Trophoblast cell (in vitro differentiated cells and primary cell): Measurements from ENCODE around the gene SRA1.

Experiments
- DNase-seq, 2 donors: peaks; one replicate each; pipeline ENCODE4 v3.0.0-alpha.2; 2016
- H2AFZ ChIP-seq: 2 replicates; pipeline ENCODE4 v1.6.1; 2013; ENCODE audit warnings: low read length, moderate library complexity, mild to moderate bottlenecking; ENCODE audit not compliant: insufficient read depth, poor library complexity
- H2AK5ac ChIP-seq: 2 replicates; pipeline ENCODE4 v1.6.1; 2013; ENCODE audit warnings: mild to moderate bottlenecking, low read length
- H2BK120ac ChIP-seq: 2 replicates; pipeline ENCODE4 v1.6.1; 2013; ENCODE audit warnings: low read length, mild to moderate bottlenecking, moderate library complexity; ENCODE audit not compliant: insufficient read depth, poor library complexity
- H2BK12ac ChIP-seq: 2 replicates; pipeline ENCODE4 v1.6.1; 2013; ENCODE audit warnings: mild to moderate bottlenecking, low read length, moderate library complexity
- H2BK5ac ChIP-seq: 2 replicates; pipeline ENCODE4 v1.6.1; 2013; ENCODE audit warnings: low read length, low read depth, moderate library complexity, mild to moderate bottlenecking; ENCODE audit not compliant: poor library complexity
- H3K14ac ChIP-seq: 2 replicates; pipeline ENCODE4 v1.6.1; 2013; ENCODE audit warnings: mild to moderate bottlenecking, low read length
- H3K18ac ChIP-seq: 2 replicates; pipeline ENCODE4 v1.6.1; 2013; ENCODE audit warnings: mild to moderate bottlenecking, low read length
- H3K23ac ChIP-seq: 2 replicates; pipeline ENCODE4 v1.6.1; 2013; ENCODE audit warnings: low read length
- H3K27ac ChIP-seq: 2 replicates; pipeline ENCODE4 v1.5.1; 2013; ENCODE audit warnings: low read depth, mild to moderate bottlenecking, inconsistent platforms, low read length, moderate library complexity
- H3K27me3 ChIP-seq: 2 replicates; pipeline ENCODE4 v1.6.1; 2013; ENCODE audit warnings: inconsistent platforms, mild to moderate bottlenecking, low read length, moderate library complexity; ENCODE audit not compliant: insufficient read depth
- H3K36me3 ChIP-seq, 2 experiments: 1 replicate in 1 of 2; 2 replicates in 1 of 2; pipeline ENCODE4 v1.6.1; 2013; ENCODE audit warnings: low read length in 2 of 2, mild to moderate bottlenecking in 2 of 2, moderate library complexity in 1 of 2; ENCODE audit not compliant: insufficient read depth in 2 of 2, control insufficient read depth in 1 of 2
- H3K4ac ChIP-seq: 2 replicates; pipeline ENCODE4 v1.6.1; 2013; ENCODE audit warnings: low read depth, mild to moderate bottlenecking, low read length, moderate library complexity
- H3K4me1 ChIP-seq, 2 experiments: 1 replicate in 1 of 2; 2 replicates in 1 of 2; pipeline ENCODE4 v1.6.1; 2013; ENCODE audit warnings: low read length in 2 of 2, mild to moderate bottlenecking in 2 of 2, moderate library complexity in 1 of 2; ENCODE audit not compliant: insufficient read depth in 2 of 2, control insufficient read depth in 1 of 2
- H3K4me2 ChIP-seq: 2 replicates; pipeline ENCODE4 v1.6.1; 2013; ENCODE audit warnings: inconsistent platforms, mild to moderate bottlenecking, low read length, moderate library complexity
- H3K4me3 ChIP-seq: 2 replicates; pipeline ENCODE4 v1.5.1; 2013; ENCODE audit warnings: mild to moderate bottlenecking, low read depth, low read length, inconsistent platforms
- H3K79me1 ChIP-seq: one replicate; pipeline ENCODE4 v1.6.1; 2013; ENCODE audit warnings: low read length
- H3K79me2 ChIP-seq: 2 replicates; pipeline ENCODE4 v1.6.1; 2013; ENCODE audit warnings: low read length, mild to moderate bottlenecking; ENCODE audit not compliant: control insufficient read depth, insufficient read depth, poor library complexity
- H3K9ac ChIP-seq: 2 replicates; pipeline ENCODE4 v1.6.1; 2013; ENCODE audit warnings: mild to moderate bottlenecking, low read length
- H3K9me3 ChIP-seq: 2 replicates; pipeline ENCODE4 v1.6.1; 2013; ENCODE audit warnings: low read depth, mild to moderate bottlenecking, control low read depth, inconsistent platforms, low read length; ENCODE audit not compliant: insufficient read depth
- H4K12ac ChIP-seq: 2 replicates; pipeline ENCODE4 v1.6.1; 2013; ENCODE audit warnings: low read depth, mild to moderate bottlenecking, low read length, moderate library complexity
- H4K8ac ChIP-seq: 2 replicates; pipeline ENCODE4 v1.6.1; 2013; ENCODE audit warnings: low read depth, mild to moderate bottlenecking, low read length, moderate library complexity
- H4K91ac ChIP-seq: one replicate; pipeline ENCODE4 v1.6.1; 2013; ENCODE audit warnings: low read depth, mild to moderate bottlenecking, low read length, moderate library complexity
- WGBS: extraction: QIAGEN DNeasy Blood & Tissue Kit; methylation state at CpG from one replicate; pipeline ENCODE4 v1.1.7; 2013; ENCODE audit warnings: missing lambda C conversion rate; ENCODE audit not compliant: insufficient read length, insufficient coverage; ENCODE audit errors: extremely low coverage; 5-methylcytosine and 5-hydroxymethylcytosine counted together

SRA1 gene

GRCh38 chr5:140556438-140556837 is 835 bp downstream of the SRA1 start:
- WGBS: no CpG with 5 or more reads among the region's 6 CpGs
- peaks cover 8% of the 10 kb centered on the region for H3K79me1 ChIP-seq
- H4K8ac ChIP-seq: no peak overlapping the region
- H3K18ac ChIP-seq: no peak overlapping the region
- H2BK5ac ChIP-seq: no peak overlapping the region
- no peak overlapping the region for H3K14ac ChIP-seq
- H3K4me2 ChIP-seq: peak overlapping the region; percentile 61
- no peak overlapping the region for H3K27ac ChIP-seq
- H4K12ac ChIP-seq: no peak overlapping the region
- H3K23ac ChIP-seq: no peak overlapping the region
- no peak overlapping the region for H2AFZ ChIP-seq
- no peak overlapping the region for H3K4me3 ChIP-seq
- no peak overlapping the region for H3K9ac ChIP-seq
- H3K79me2 ChIP-seq: peaks cover 7% of the 10 kb centered on the region
- no peak for DNase-seq
- H2BK120ac ChIP-seq: no peak overlapping the region
- peak overlapping the region; percentile 32 for H3K4ac ChIP-seq
- peaks cover 13% of the 10 kb centered on the region in 2 experiments for H3K36me3 ChIP-seq
- no peak overlapping the region for H2BK12ac ChIP-seq
- peaks cover 4 to 9% of the 10 kb centered on the region in 2 experiments for H3K4me1 ChIP-seq
- no peak overlapping the region for H4K91ac ChIP-seq
- H2AK5ac ChIP-seq: no peak overlapping the region
- no peaks in the 10 kb centered on the region for H3K9me3 ChIP-seq
- no peaks in the 10 kb centered on the region for H3K27me3 ChIP-seq

GRCh38 chr5:140555747-140556312 is 1.4 kb downstream of the SRA1 start:
- Histone ChIP-seq H2AK5ac (no peak overlapping the region), H3K4ac (peak overlapping the region; percentile 49), H3K9ac (no peak overlapping the region), H3K4me1 (peaks cover 4 to 9% of the 10 kb centered on the region in 2 experiments), H3K27ac (no peak overlapping the region), H3K4me3 (no peak overlapping the region), H2AFZ (no peak overlapping the region), H3K79me2 (peaks cover 7% of the 10 kb centered on the region), H3K18ac (no peak overlapping the region), H3K9me3 (no peaks in the 10 kb centered on the region), H4K91ac (no peak overlapping the region), H4K12ac (no peak overlapping the region), H3K4me2 (peak overlapping the region; percentile 61), H3K23ac (no peak overlapping the region), H3K79me1 (peaks cover 8% of the 10 kb centered on the region), H2BK12ac (no peak overlapping the region), H2BK5ac (no peak overlapping the region), H3K36me3 (peaks cover 14 to 15% of the 10 kb centered on the region in 2 experiments), H4K8ac (no peak overlapping the region), H2BK120ac (no peak overlapping the region), H3K27me3 (no peaks in the 10 kb centered on the region), H3K14ac (no peak overlapping the region)
- DNase-seq: no peak
- WGBS: no CpG with 5 or more reads among the region's 1 CpG

- Histone ChIP-seq H3K14ac (no peak overlapping the region), H3K4me1 (peaks cover 4 to 9% of the 10 kb centered on the region in 2 experiments), H2AFZ (no peak overlapping the region), H4K12ac (no peak overlapping the region), H3K79me2 (peaks cover 7% of the 10 kb centered on the region), H3K4ac (no peak overlapping the region), H3K27ac (no peak overlapping the region), H3K4me3 (no peak overlapping the region), H2BK12ac (no peak overlapping the region), H3K36me3 (peaks cover 19 to 22% of the 10 kb centered on the region in 2 experiments), H3K9ac (no peak overlapping the region), H3K27me3 (no peaks in the 10 kb centered on the region), H3K4me2 (no peak overlapping the region), H4K8ac (no peak overlapping the region), H3K79me1 (peaks cover 8% of the 10 kb centered on the region), H2AK5ac (no peak overlapping the region), H2BK5ac (no peak overlapping the region), H3K23ac (no peak overlapping the region), H3K18ac (no peak overlapping the region), H2BK120ac (no peak overlapping the region), H3K9me3 (no peaks in the 10 kb centered on the region), H4K91ac (no peak overlapping the region)
- WGBS: no CpG with 5 or more reads among the region's 2 CpGs
- DNase-seq: no peak
Observed at GRCh38 chr5:140554454-140554853, 2.8 kb downstream of the SRA1 start.

GRCh38 chr5:140553657-140554056 is 3.6 kb downstream of the SRA1 start:
- H3K4me3 ChIP-seq: no peak overlapping the region
- H3K4ac ChIP-seq: no peak overlapping the region
- WGBS: no CpG with 5 or more reads among the region's 2 CpGs

More at GRCh38 chr5:140553657-140554056, 3.6 kb downstream of the SRA1 start:
- H4K91ac ChIP-seq: no peak overlapping the region
- no peak overlapping the region for H3K14ac ChIP-seq
- H4K8ac ChIP-seq: no peak overlapping the region
- peaks cover 8% of the 10 kb centered on the region for H3K79me1 ChIP-seq
- H3K79me2 ChIP-seq: peaks cover 7% of the 10 kb centered on the region
- H3K9me3 ChIP-seq: no peaks in the 10 kb centered on the region
- no peak overlapping the region for H3K23ac ChIP-seq
- H3K4me1 ChIP-seq: peaks cover 4 to 9% of the 10 kb centered on the region in 2 experiments
- peaks cover 24 to 29% of the 10 kb centered on the region in 2 experiments for H3K36me3 ChIP-seq
- H2AK5ac ChIP-seq: no peak overlapping the region
- no peak overlapping the region for H3K4me2 ChIP-seq
- no peak overlapping the region for H3K9ac ChIP-seq
- no peak overlapping the region for H2BK12ac ChIP-seq
- no peak overlapping the region for H3K18ac ChIP-seq
- no peak overlapping the region for H2BK120ac ChIP-seq
- H3K27ac ChIP-seq: no peak overlapping the region
- no peak for DNase-seq
- H4K12ac ChIP-seq: no peak overlapping the region
- no peaks in the 10 kb centered on the region for H3K27me3 ChIP-seq
- H2BK5ac ChIP-seq: no peak overlapping the region
- H2AFZ ChIP-seq: no peak overlapping the region
